ENCODE data around the gene MPP1.

Gene MPP1

DNA sequence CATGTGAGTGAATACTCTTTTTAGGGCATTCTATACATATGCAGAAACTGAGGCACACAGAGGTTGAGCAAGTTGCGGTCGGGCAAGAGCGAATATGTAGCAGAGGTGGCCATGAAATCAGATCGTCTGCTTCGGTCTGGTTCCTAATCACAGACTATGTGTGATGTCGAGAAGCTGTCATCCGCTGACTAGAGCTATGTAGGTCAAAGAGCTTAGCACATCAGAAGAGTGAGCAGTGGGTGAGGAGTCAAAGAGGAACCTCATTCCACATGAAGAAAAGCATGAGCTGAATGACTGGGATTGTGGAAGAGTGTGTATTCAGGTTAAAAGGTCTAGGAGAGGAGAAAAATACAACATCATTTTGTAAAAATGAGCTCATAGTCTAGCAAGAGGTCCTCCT is 73.4 kb downstream of the MPP1 start:
- DNase-seq (ENCODE audit: low read depth): no peak

GRCh38 chrX:154731184-154731583 is 74.1 kb downstream of the MPP1 start:
- DNase-seq (ENCODE audit: low read depth): no peak

GRCh38 chrX:154730253-154730891 is 74.9 kb downstream of the MPP1 start:
- DNase-seq (ENCODE audit: low read depth): no peak

- no peak for DNase-seq (ENCODE audit: low read depth)
These were observed 75.8 kb downstream of the MPP1 start for GRCh38 chrX:154729439-154729838.

Data from ELR (cell line).